ENCODE results near the gene CPLANE2. TPM values are rescaled to one million over a fixed set of nuclear protein-coding genes. Genes with fewer than 3 reads are reported as not detected.
A peak's percentile ranks its signal among the peaks of the same experiment; 100 is the strongest.

Gene CPLANE2
- total and polyA plus RNA-seq, 2 of the 4 experiments (the other 2 are of a cell fraction), result 3.2 to 5.8 TPM

DNA sequence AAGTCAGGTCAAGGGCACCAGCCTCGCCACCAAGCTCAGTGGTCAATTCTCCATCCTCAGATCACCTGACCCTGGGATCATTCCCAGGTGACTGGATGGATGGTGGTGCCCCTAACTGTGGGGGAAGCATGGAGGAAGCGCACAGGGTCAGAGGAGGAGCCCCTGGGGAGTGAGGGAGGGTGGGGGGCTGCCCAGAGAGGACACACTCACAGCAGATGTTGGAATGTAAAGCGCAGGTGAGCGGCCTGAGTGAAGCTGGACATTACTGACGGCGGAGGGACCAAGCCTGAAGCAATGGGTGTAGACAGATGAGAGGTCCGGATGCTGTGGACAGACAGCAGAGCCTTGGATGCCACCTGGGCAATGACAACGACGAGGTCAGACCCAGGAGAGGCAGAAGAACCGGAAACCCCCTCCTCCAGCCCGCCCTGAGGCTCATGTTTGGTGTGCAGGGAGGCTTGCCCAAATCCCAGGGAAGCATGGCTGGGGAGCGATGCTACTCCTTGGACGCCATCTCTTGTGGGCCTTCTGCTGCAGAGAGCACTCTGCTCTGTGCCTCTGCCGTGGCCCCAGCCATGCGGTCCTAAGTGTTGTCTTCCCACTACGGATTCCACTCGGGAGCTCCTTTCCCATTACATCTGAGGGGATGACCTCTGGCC lies 5.7 kb upstream of the CPLANE2 start:
- Histone ChIP-seq H3K27me3 (ENCODE audit: control insufficient read depth, insufficient read depth, low read length) (no peaks in the 10 kb centered on the region), H2BK20ac (ENCODE audit: low read depth, low read length) (no peak overlapping the region), H3K4me3 (ENCODE audit: insufficient read depth, low read depth, low read length) (no peak overlapping the region), H3K23ac (ENCODE audit: low read depth, low read length) (no peak overlapping the region), H2BK5ac (ENCODE audit: low read depth, low read length, poor library complexity, severe bottlenecking) (no peak overlapping the region), H4K91ac (ENCODE audit: insufficient read depth, low read depth, low read length) (no peak overlapping the region), H2AK5ac (ENCODE audit: low read depth, low read length) (no peak overlapping the region), H3K79me1 (ENCODE audit: low read depth in 1 of 2, low read length in 2 of 2) (peaks cover 7 to 10% of the 10 kb centered on the region in 2 experiments), H3K14ac (replicated peaks; ENCODE audit: low read depth, low read length) (no peak overlapping the region), H2AK9ac (replicated peaks; ENCODE audit: low read depth, low read length, poor library complexity) (peak overlapping the region; percentile 72), H3K9me3 (ENCODE audit: control insufficient read depth, insufficient read depth, low read length) (no peaks in the 10 kb centered on the region), H3K4ac (ENCODE audit: low read depth, low read length) (no peak overlapping the region), H3K9me1 (ENCODE audit: insufficient read depth, low read length) (peaks cover 6% of the 10 kb centered on the region; the same call in 1 of the 2 replicates), H2AFZ (replicated peaks; ENCODE audit: low read length, poor library complexity) (no peak overlapping the region), H4K5ac (ENCODE audit: low read depth, low read length) (no peak overlapping the region), H2BK120ac (ENCODE audit: low read depth, low read length) (no peak overlapping the region), H3K9ac (ENCODE audit: low read depth, low read length) (no peak overlapping the region), H3K18ac (ENCODE audit: low read depth, low read length) (no peak overlapping the region), H3K56ac (ENCODE audit: extremely low read depth, insufficient read depth, low read length) (no peak overlapping the region), H4K8ac (ENCODE audit: low read depth in 2 of 2, low read length in 2 of 2) (no peak overlapping the region), H4K20me1 (ENCODE audit: insufficient read depth, low read length) (0 out of 2 replicates have a peak, but pooled peaks cover 4% of the 10 kb centered on the region), H3K27ac (ENCODE audit: insufficient read depth, low read length) (no peak overlapping the region), H2BK15ac (ENCODE audit: low read depth, low read length) (no peak overlapping the region; the same call in 2 of the 3 replicates), H3K4me1 (ENCODE audit: control insufficient read depth, insufficient read depth, low read length) (peaks cover 2% of the 10 kb centered on the region), H3K36me3 (ENCODE audit: control insufficient read depth, insufficient read depth, low read length) (peaks cover 6% of the 10 kb centered on the region), H3K4me2 (ENCODE audit: low read depth, low read length) (no peak overlapping the region)
- dilution Hi-C loops (cut with HindIII; ENCODE audit: low sequenced_read_pairs, unreplicated experiment) (no loop called here), intact Hi-C loops (cut with micrococcal nuclease) (loop anchor here (5.0 kb wide), 1 partner anchor 35 kb away; no protein-coding TSS in a partner anchor), in situ Hi-C loops (cut with MboI; ENCODE audit: low sequenced_read_pairs) (loop anchor here (5.0 kb wide), 1 partner anchor 165 kb away; no protein-coding TSS in a partner anchor)
- ATAC-seq (ENCODE audit: low read depth), result no peak
- ChIA-PET CTCF (no interaction called here), POLR2A (ENCODE audit: unreplicated experiment) (no interaction called here)
- no TSS peak for BruUV-seq (replicated peaks)
- 87% methylated on average over 8 of the region's 17 CpGs; no CpG with 5 or more reads in 1 of the 2 experiments for WGBS, 2 experiments (ENCODE audit: extremely low coverage in 2 of 2, insufficient read length in 1 of 2)
- no peak for TF ChIP-seq RAD21 (IDR thresholded peaks at IDR 0.05; ENCODE audit: low read length)
- TF ChIP-seq SMC3 (IDR thresholded peaks at IDR 0.05; ENCODE audit: low read depth, low read length), result no peak
- TF ChIP-seq, protein P1, sequence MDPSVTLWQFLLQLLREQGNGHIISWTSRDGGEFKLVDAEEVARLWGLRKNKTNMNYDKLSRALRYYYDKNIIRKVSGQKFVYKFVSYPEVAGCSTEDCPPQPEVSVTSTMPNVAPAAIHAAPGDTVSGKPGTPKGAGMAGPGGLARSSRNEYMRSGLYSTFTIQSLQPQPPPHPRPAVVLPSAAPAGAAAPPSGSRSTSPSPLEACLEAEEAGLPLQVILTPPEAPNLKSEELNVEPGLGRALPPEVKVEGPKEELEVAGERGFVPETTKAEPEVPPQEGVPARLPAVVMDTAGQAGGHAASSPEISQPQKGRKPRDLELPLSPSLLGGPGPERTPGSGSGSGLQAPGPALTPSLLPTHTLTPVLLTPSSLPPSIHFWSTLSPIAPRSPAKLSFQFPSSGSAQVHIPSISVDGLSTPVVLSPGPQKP (IDR thresholded peaks at IDR 0.05; ENCODE audit: borderline replicate concordance, low read depth, low read length), result no peak
- TF ChIP-seq BHLHE40 (IDR thresholded peaks at IDR 0.05; ENCODE audit: low read depth, low read length), result no peak
- TF ChIP-seq, protein P2, sequence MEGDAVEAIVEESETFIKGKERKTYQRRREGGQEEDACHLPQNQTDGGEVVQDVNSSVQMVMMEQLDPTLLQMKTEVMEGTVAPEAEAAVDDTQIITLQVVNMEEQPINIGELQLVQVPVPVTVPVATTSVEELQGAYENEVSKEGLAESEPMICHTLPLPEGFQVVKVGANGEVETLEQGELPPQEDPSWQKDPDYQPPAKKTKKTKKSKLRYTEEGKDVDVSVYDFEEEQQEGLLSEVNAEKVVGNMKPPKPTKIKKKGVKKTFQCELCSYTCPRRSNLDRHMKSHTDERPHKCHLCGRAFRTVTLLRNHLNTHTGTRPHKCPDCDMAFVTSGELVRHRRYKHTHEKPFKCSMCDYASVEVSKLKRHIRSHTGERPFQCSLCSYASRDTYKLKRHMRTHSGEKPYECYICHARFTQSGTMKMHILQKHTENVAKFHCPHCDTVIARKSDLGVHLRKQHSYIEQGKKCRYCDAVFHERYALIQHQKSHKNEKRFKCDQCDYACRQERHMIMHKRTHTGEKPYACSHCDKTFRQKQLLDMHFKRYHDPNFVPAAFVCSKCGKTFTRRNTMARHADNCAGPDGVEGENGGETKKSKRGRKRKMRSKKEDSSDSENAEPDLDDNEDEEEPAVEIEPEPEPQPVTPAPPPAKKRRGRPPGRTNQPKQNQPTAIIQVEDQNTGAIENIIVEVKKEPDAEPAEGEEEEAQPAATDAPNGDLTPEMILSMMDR (conservative IDR thresholded peaks at IDR 0.05; ENCODE audit: low read depth, low read length), result no peak
- TF ChIP-seq CEBPB (IDR thresholded peaks at IDR 0.05; ENCODE audit: low read depth, low read length), result no peak
- no peak for TF ChIP-seq RFX5 (IDR thresholded peaks at IDR 0.05; ENCODE audit: low read depth, low read length)
- TF ChIP-seq MAZ (IDR thresholded peaks at IDR 0.05; ENCODE audit: borderline replicate concordance, low read depth, low read length), result no peak
- TF ChIP-seq POLR2A (IDR thresholded peaks at IDR 0.05; ENCODE audit: low read depth, low read length), result no peak
- TF ChIP-seq MXI1 (IDR thresholded peaks at IDR 0.05; ENCODE audit: borderline replicate concordance, low read depth, low read length), result no peak
- TF ChIP-seq CHD1 (IDR thresholded peaks at IDR 0.05; ENCODE audit: low read depth, low read length), result no peak
- no peak for TF ChIP-seq NFE2L2 (IDR thresholded peaks at IDR 0.05; ENCODE audit: low read depth, low read length)
- no peak for TF ChIP-seq MAFK (IDR thresholded peaks at IDR 0.05; ENCODE audit: low read depth, low read length)
- no peak for DNase-seq

All from IMR-90 (cell line).